Activated CD4-positive, alpha-beta T cell treated with anti-CD3 and anti-CD28 coated beads, Interleukin-2, amount 50 U/mL, for 1 hour (primary cell): ENCODE data around the gene SETSIP.
"Not testable (repeated sequence)": the region's sequence is repeated elsewhere in the genome, so short reads cannot be mapped to it uniquely, and the experiment has no call there.

Experiments
- DNase-seq: peaks from one replicate; pipeline ENCODE4 v3.0.0-alpha.2; 2020

The SETSIP gene

GRCh38 chr1:92045766-92046495 is 29.3 kb downstream of the SETSIP start:
- no peak for DNase-seq

GRCh38 chr1:92043621-92044020 is 31.6 kb downstream of the SETSIP start:
- no peak for DNase-seq

GRCh38 chr1:92040971-92041370 is 34.2 kb downstream of the SETSIP start:
- no peak for DNase-seq

- no peak for DNase-seq
Observed at GRCh38 chr1:92038695-92039346, 36.4 kb downstream of the SETSIP start.

- DNase-seq: no peak
Observed at GRCh38 chr1:92037400-92037799, 37.8 kb downstream of the SETSIP start.

- no peak for DNase-seq
Observed at GRCh38 chr1:92031281-92032110, 43.7 kb downstream of the SETSIP start.

GRCh38 chr1:92030656-92031107 is 44.5 kb downstream of the SETSIP start:
- DNase-seq: no peak

- no peak for DNase-seq
Observed at GRCh38 chr1:92029241-92029922, 45.8 kb downstream of the SETSIP start.

GRCh38 chr1:92026806-92027205 is 48.4 kb downstream of the SETSIP start:
- no peak for DNase-seq

- not testable (repeated sequence) for DNase-seq
Observed at GRCh38 chr1:92026042-92026441, 49.2 kb downstream of the SETSIP start.
